ENCODE results near the gene SET.

DNA sequence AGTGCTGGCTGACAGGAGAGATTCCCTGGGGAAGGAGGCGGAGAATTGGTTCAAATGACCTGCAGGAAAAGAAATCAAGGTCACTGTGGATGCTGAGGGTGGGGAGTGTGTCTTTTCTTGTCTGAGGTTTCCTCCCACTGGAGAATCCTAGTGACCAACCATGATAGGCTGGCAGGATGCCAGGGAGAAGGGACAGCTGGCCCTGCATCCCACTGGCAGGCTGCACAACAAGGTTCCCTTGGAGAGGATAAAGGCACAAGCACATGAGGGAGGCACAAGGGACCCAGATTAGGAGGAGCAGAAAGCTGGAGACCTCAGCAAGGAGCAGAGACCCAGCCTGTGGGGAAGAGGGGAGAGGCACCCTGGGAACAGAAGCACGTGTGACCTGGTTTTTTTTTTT is 46.4 kb downstream of the SET start:
- TF ChIP-seq, protein P1, sequence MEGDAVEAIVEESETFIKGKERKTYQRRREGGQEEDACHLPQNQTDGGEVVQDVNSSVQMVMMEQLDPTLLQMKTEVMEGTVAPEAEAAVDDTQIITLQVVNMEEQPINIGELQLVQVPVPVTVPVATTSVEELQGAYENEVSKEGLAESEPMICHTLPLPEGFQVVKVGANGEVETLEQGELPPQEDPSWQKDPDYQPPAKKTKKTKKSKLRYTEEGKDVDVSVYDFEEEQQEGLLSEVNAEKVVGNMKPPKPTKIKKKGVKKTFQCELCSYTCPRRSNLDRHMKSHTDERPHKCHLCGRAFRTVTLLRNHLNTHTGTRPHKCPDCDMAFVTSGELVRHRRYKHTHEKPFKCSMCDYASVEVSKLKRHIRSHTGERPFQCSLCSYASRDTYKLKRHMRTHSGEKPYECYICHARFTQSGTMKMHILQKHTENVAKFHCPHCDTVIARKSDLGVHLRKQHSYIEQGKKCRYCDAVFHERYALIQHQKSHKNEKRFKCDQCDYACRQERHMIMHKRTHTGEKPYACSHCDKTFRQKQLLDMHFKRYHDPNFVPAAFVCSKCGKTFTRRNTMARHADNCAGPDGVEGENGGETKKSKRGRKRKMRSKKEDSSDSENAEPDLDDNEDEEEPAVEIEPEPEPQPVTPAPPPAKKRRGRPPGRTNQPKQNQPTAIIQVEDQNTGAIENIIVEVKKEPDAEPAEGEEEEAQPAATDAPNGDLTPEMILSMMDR (conservative IDR thresholded peaks at IDR 0.05 in 1 of 2, IDR thresholded peaks at IDR 0.05 in 1 of 2; ENCODE audit: extremely low read depth in 1 of 2, insufficient read depth in 1 of 2, low read depth in 1 of 2, low read length in 2 of 2), result no peak
- TF ChIP-seq EZH2 (IDR thresholded peaks at IDR 0.05; ENCODE audit: borderline replicate concordance, low read length), result no peak

All from mammary epithelial cell (primary cell).